Measurements from ENCODE around the gene PSMB11.

Gene PSMB11

GRCh38 chr14:23056145-23056955, 14.3 kb downstream of the PSMB11 start:
- TF ChIP-seq POLR2AphosphoS5 (IDR thresholded peaks at IDR 0.05; ENCODE audit: low read depth, low read length) (no peak), FOXP2 (optimal IDR thresholded peaks at IDR 0.05; ENCODE audit: borderline replicate concordance, extremely low read depth, extremely low read length, insufficient read depth) (no peak), TAF1 (IDR thresholded peaks at IDR 0.05; ENCODE audit: borderline replicate concordance, insufficient read depth, low read length) (no peak), REST (IDR thresholded peaks at IDR 0.05; ENCODE audit: insufficient read depth in 1 of 2, low read depth in 2 of 2, low read length in 2 of 2) (no peak), SIN3A (IDR thresholded peaks at IDR 0.05; ENCODE audit: borderline replicate concordance, insufficient read depth, low read length) (no peak)

- TF ChIP-seq POLR2AphosphoS5 (IDR thresholded peaks at IDR 0.05; ENCODE audit: low read depth, low read length) (no peak), SIN3A (IDR thresholded peaks at IDR 0.05; ENCODE audit: borderline replicate concordance, insufficient read depth, low read length) (no peak), REST (IDR thresholded peaks at IDR 0.05; ENCODE audit: insufficient read depth in 1 of 2, low read depth in 2 of 2, low read length in 2 of 2) (no peak), FOXP2 (optimal IDR thresholded peaks at IDR 0.05; ENCODE audit: borderline replicate concordance, extremely low read depth, extremely low read length, insufficient read depth) (no peak), TAF1 (IDR thresholded peaks at IDR 0.05; ENCODE audit: borderline replicate concordance, insufficient read depth, low read length) (no peak)
Measured at GRCh38 chr14:23056956-23057756, 15.1 kb downstream of the PSMB11 start, which contains the start of gene CDH24. TSS of gene CDH24 (minus strand) at chr14:23057520. CDS start at chr14:23055733, 1,787 bp downstream.

GRCh38 chr14:23057757-23058653, 16.0 kb downstream of the PSMB11 start:
- no peak for TF ChIP-seq SIN3A (IDR thresholded peaks at IDR 0.05; ENCODE audit: borderline replicate concordance, insufficient read depth, low read length)
- TF ChIP-seq FOXP2 (optimal IDR thresholded peaks at IDR 0.05; ENCODE audit: borderline replicate concordance, extremely low read depth, extremely low read length, insufficient read depth): peak; percentile 41
- TF ChIP-seq POLR2AphosphoS5 (IDR thresholded peaks at IDR 0.05; ENCODE audit: low read depth, low read length): 0 out of 2 replicates have a peak, but pooled peaks have one; percentile 44
- no peak for TF ChIP-seq TAF1 (IDR thresholded peaks at IDR 0.05; ENCODE audit: borderline replicate concordance, insufficient read depth, low read length)

GRCh38 chr14:23058654-23059504, 16.9 kb downstream of the PSMB11 start:
- TF ChIP-seq POLR2AphosphoS5 (IDR thresholded peaks at IDR 0.05; ENCODE audit: low read depth, low read length) (no peak; the same call in 1 of the 2 replicates), REST (IDR thresholded peaks at IDR 0.05; ENCODE audit: insufficient read depth in 1 of 2, low read depth in 2 of 2, low read length in 2 of 2) (no peak), SIN3A (IDR thresholded peaks at IDR 0.05; ENCODE audit: borderline replicate concordance, insufficient read depth, low read length) (no peak), TAF1 (IDR thresholded peaks at IDR 0.05; ENCODE audit: borderline replicate concordance, insufficient read depth, low read length) (no peak), FOXP2 (optimal IDR thresholded peaks at IDR 0.05; ENCODE audit: borderline replicate concordance, extremely low read depth, extremely low read length, insufficient read depth) (no peak)
